Measurements from ENCODE around the gene CDCA7L.
A peak's percentile ranks its signal among the peaks of the same experiment; 100 is the strongest.

Gene CDCA7L

DNA sequence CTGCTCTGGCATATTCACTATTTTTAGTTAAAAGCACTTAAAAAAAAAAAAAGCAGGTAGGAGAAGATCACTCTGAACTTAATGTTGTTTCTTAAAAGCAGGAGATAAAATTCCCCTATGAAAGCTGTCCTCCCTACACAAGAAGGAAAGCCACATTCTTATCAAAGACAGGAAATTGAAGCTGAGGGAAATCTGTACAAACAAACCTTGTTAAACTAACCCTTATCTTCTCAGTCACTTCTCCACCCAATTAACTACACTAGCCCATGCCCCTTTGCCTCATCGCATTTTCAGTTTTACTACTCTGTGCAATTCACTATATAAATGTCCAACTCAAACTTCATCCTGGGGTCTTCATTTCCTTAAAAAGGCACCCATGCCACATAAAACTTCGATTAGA, 2.7 kb upstream of the CDCA7L start:
- Histone ChIP-seq H2BK120ac (ENCODE audit: low read depth, low read length) (no peak overlapping the region), H3K36me3 (ENCODE audit: control insufficient read depth, insufficient read depth, low read length) (no peaks in the 10 kb centered on the region), H3K4me1 (ENCODE audit: control insufficient read depth, low read depth, low read length) (peaks cover 6% of the 10 kb centered on the region), H2BK5ac (ENCODE audit: low read length) (no peak overlapping the region), H3K79me1 (ENCODE audit: low read length) (no peaks in the 10 kb centered on the region), H3K23ac (ENCODE audit: low read length) (no peak overlapping the region), H3K4ac (ENCODE audit: low read depth, low read length) (no peak overlapping the region), H3K4me2 (ENCODE audit: low read length) (no peak overlapping the region), H3K56ac (ENCODE audit: low read length) (no peak overlapping the region), H3K9ac (ENCODE audit: low read length) (no peak overlapping the region), H2BK15ac (replicated peaks; ENCODE audit: low read depth) (no peak overlapping the region), H3K27me3 (ENCODE audit: insufficient read depth, low read length, poor library complexity) (no peaks in the 10 kb centered on the region), H3K79me2 (ENCODE audit: control insufficient read depth, insufficient read depth, low read length) (no peaks in the 10 kb centered on the region), H2AK5ac (ENCODE audit: low read length) (no peak overlapping the region), H3K27ac (ENCODE audit: low read depth, low read length) (no peak overlapping the region), H3K4me3 (ENCODE audit: low read length) (no peak overlapping the region), H3K18ac (ENCODE audit: low read length) (no peak overlapping the region), H4K5ac (ENCODE audit: low read length) (no peak overlapping the region), H4K8ac (ENCODE audit: low read depth, low read length) (no peak overlapping the region)
- peak; percentile 55 for DNase-seq
- WGBS (ENCODE audit: extremely low coverage, insufficient coverage, low lambda C conversion rate): no CpG with 5 or more reads among the region's 2 CpGs

DNA sequence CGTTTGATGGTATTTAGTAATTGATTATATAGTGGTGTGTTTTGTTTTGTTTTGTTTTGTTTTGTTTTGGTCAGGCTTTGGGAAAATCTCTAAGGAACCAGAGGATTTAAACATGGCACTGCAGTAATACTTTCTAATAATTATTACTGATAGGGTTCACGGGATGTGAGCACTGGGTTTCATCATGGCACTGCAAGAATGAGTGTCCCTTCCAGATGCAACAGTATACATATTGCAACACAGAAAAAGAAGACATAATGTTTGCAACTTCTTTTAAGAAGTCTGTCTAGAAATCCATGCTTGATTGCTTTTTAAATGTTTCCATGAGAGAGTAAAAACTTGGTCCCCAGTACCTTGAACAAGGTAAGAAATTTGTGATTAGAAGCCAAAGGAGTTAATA, 2.2 kb upstream of the CDCA7L start:
- no peak overlapping the region for H3K23ac ChIP-seq (ENCODE audit: low read length)
- H2BK15ac ChIP-seq (replicated peaks; ENCODE audit: low read depth): no peak overlapping the region
- no peak for DNase-seq
- H3K18ac ChIP-seq (ENCODE audit: low read length): no peak overlapping the region
- H3K4me1 ChIP-seq (ENCODE audit: control insufficient read depth, low read depth, low read length): peaks cover 8% of the 10 kb centered on the region
- no peak overlapping the region for H3K27ac ChIP-seq (ENCODE audit: low read depth, low read length)
- no CpG with 5 or more reads among the region's 2 CpGs for WGBS (ENCODE audit: extremely low coverage, insufficient coverage, low lambda C conversion rate)
- H3K4me2 ChIP-seq (ENCODE audit: low read length): no peak overlapping the region
- H2AK5ac ChIP-seq (ENCODE audit: low read length): no peak overlapping the region
- no peaks in the 10 kb centered on the region for H3K79me1 ChIP-seq (ENCODE audit: low read length)
- H3K36me3 ChIP-seq (ENCODE audit: control insufficient read depth, insufficient read depth, low read length): no peaks in the 10 kb centered on the region
- no peak overlapping the region for H3K4me3 ChIP-seq (ENCODE audit: low read length)
- no peaks in the 10 kb centered on the region for H3K27me3 ChIP-seq (ENCODE audit: insufficient read depth, low read length, poor library complexity)
- H3K9ac ChIP-seq (ENCODE audit: low read length): no peak overlapping the region
- H3K56ac ChIP-seq (ENCODE audit: low read length): no peak overlapping the region
- no peak overlapping the region for H3K4ac ChIP-seq (ENCODE audit: low read depth, low read length)
- no peak overlapping the region for H4K8ac ChIP-seq (ENCODE audit: low read depth, low read length)
- H4K5ac ChIP-seq (ENCODE audit: low read length): no peak overlapping the region
- no peak overlapping the region for H2BK120ac ChIP-seq (ENCODE audit: low read depth, low read length)
- H3K79me2 ChIP-seq (ENCODE audit: control insufficient read depth, insufficient read depth, low read length): no peaks in the 10 kb centered on the region
- no peak overlapping the region for H2BK5ac ChIP-seq (ENCODE audit: low read length)

DNA sequence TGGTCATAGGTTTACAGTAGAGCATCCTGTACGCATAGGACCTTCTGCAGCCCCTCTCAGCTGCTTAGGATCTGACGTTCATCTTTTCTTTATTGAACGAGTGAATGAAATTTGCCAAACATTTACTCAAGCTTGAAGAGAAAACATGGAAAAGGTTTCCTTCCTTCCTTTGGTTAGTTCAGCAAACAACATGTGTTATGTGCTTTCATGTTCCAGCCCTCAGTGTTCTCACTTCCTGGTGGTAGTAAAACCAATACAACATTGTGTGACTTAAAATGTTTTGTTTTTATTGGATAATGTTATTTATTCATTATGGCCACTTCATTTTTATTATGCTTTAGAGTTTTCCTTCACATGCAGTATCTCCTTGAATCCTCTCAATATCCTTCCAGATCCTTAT, 1.4 kb upstream of the CDCA7L start:
- Histone ChIP-seq H2BK5ac (ENCODE audit: low read length) (no peak overlapping the region), H3K4me1 (ENCODE audit: control insufficient read depth, low read depth, low read length) (peaks cover 12% of the 10 kb centered on the region), H3K9ac (ENCODE audit: low read length) (no peak overlapping the region), H3K4me2 (ENCODE audit: low read length) (no peak overlapping the region), H3K27ac (ENCODE audit: low read depth, low read length) (no peak overlapping the region), H3K4ac (ENCODE audit: low read depth, low read length) (no peak overlapping the region), H4K8ac (ENCODE audit: low read depth, low read length) (no peak overlapping the region), H2BK15ac (replicated peaks; ENCODE audit: low read depth) (peak overlapping the region; percentile 12), H2AK5ac (ENCODE audit: low read length) (no peak overlapping the region), H3K36me3 (ENCODE audit: control insufficient read depth, insufficient read depth, low read length) (no peaks in the 10 kb centered on the region), H3K79me2 (ENCODE audit: control insufficient read depth, insufficient read depth, low read length) (no peaks in the 10 kb centered on the region), H3K79me1 (ENCODE audit: low read length) (no peaks in the 10 kb centered on the region), H2BK120ac (ENCODE audit: low read depth, low read length) (no peak overlapping the region), H3K4me3 (ENCODE audit: low read length) (no peak overlapping the region), H3K23ac (ENCODE audit: low read length) (no peak overlapping the region), H3K27me3 (ENCODE audit: insufficient read depth, low read length, poor library complexity) (no peaks in the 10 kb centered on the region), H3K56ac (ENCODE audit: low read length) (no peak overlapping the region), H4K5ac (ENCODE audit: low read length) (no peak overlapping the region), H3K18ac (ENCODE audit: low read length) (no peak overlapping the region)
- no CpG with 5 or more reads among the region's 3 CpGs for WGBS (ENCODE audit: extremely low coverage, insufficient coverage, low lambda C conversion rate)
- DNase-seq: no peak

DNA sequence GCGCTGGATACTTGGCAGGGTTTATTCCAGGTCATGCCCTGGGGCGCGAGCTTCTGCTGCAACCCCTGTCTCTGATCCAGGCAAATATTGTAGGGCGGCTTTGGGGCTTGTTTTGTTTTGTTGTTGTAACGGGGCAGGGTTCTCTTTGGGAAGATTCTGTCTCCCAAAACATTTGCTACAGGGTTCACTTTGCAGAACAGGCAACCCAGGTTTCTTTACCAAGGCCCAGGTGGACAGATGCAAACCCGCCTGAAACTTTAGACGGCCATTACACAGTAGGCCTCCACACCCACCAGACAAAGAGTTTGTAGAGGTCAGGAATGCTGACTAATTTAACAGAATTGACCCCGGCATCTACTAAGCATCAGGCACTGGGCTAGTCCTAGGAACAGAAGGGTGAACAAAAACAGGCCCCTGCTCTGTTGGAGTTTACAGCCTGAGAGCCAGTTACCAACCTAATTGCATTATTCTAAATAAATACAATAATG, 567 bp upstream of the CDCA7L start:
- no peak overlapping the region for H3K4ac ChIP-seq (ENCODE audit: low read depth, low read length)
- no peak overlapping the region for H4K5ac ChIP-seq (ENCODE audit: low read length)
- no peaks in the 10 kb centered on the region for H3K36me3 ChIP-seq (ENCODE audit: control insufficient read depth, insufficient read depth, low read length)
- H3K79me2 ChIP-seq (ENCODE audit: control insufficient read depth, insufficient read depth, low read length): no peaks in the 10 kb centered on the region
- no peak overlapping the region for H4K8ac ChIP-seq (ENCODE audit: low read depth, low read length)
- no peak overlapping the region for H3K4me3 ChIP-seq (ENCODE audit: low read length)
- peak overlapping the region; percentile 79 for H3K9ac ChIP-seq (ENCODE audit: low read length)
- no peak overlapping the region for H3K4me2 ChIP-seq (ENCODE audit: low read length)
- H3K27me3 ChIP-seq (ENCODE audit: insufficient read depth, low read length, poor library complexity): no peaks in the 10 kb centered on the region
- H2BK15ac ChIP-seq (replicated peaks; ENCODE audit: low read depth): no peak overlapping the region
- no peak overlapping the region for H3K56ac ChIP-seq (ENCODE audit: low read length)
- no CpG with 5 or more reads among the region's 8 CpGs for WGBS (ENCODE audit: extremely low coverage, insufficient coverage, low lambda C conversion rate)
- peak overlapping the region; percentile 44 for H3K18ac ChIP-seq (ENCODE audit: low read length)
- H3K27ac ChIP-seq (ENCODE audit: low read depth, low read length): no peak overlapping the region
- H3K4me1 ChIP-seq (ENCODE audit: control insufficient read depth, low read depth, low read length): peaks cover 16% of the 10 kb centered on the region
- no peak overlapping the region for H2AK5ac ChIP-seq (ENCODE audit: low read length)
- no peak overlapping the region for H3K23ac ChIP-seq (ENCODE audit: low read length)
- no peak overlapping the region for H2BK120ac ChIP-seq (ENCODE audit: low read depth, low read length)
- H2BK5ac ChIP-seq (ENCODE audit: low read length): no peak overlapping the region
- no peak for DNase-seq
- no peaks in the 10 kb centered on the region for H3K79me1 ChIP-seq (ENCODE audit: low read length)

DNA sequence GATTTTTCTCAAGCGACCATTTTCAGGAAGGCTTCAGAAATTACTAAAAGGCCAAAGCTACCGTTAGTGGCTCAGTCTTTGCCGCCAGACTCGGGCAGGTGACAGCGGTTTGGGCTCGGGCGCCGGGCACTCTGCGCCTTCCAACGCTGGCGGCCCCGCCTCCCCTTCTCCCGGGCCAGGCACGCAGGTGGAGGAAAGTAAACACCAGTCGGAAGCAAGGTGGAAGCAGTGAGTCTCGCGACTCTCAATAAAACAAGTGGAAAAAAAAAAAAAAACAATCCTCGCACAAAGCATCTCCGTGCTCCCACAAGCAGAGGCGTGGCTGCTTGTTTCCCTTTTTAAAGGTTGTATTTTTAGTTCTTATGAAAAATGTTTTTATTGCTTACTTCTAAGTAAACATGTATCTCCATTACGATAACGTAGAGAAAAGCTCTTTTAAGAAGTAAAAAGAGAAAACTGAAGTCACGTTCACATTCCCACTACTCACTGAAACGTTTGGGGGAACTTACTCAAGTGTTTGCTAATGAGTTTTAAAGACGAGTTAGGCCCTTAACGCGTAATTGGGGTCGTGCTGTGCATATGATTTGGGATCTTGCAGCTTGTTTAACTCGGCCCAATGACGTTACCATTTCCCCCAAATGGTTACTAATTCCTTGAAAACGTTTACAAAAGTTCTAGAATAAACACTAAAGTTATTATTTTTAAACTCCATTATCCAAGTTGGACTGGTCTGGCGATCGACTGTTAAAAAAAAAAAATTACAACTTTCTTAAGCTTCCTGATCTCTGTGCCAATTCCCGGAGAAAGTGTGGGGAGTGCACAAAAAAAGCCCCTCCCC, 864 bp downstream of the CDCA7L start:
- Histone ChIP-seq H4K8ac (ENCODE audit: low read depth, low read length) (no peak overlapping the region), H3K27ac (ENCODE audit: low read depth, low read length) (no peak overlapping the region)

More for the DNA sequence above, 864 bp downstream of the CDCA7L start:
- H3K56ac ChIP-seq (ENCODE audit: low read length): peak overlapping the region; percentile 92
- H3K36me3 ChIP-seq (ENCODE audit: control insufficient read depth, insufficient read depth, low read length): no peaks in the 10 kb centered on the region
- H3K4me3 ChIP-seq (ENCODE audit: low read length): peak overlapping the region; percentile 57
- peak overlapping the region; percentile 79 for H3K9ac ChIP-seq (ENCODE audit: low read length)
- H3K4me1 ChIP-seq (ENCODE audit: control insufficient read depth, low read depth, low read length): peaks cover 18% of the 10 kb centered on the region
- peaks cover 2% of the 10 kb centered on the region for H3K79me1 ChIP-seq (ENCODE audit: low read length)
- H2BK5ac ChIP-seq (ENCODE audit: low read length): no peak overlapping the region
- peaks cover 5% of the 10 kb centered on the region for H3K79me2 ChIP-seq (ENCODE audit: control insufficient read depth, insufficient read depth, low read length)
- H3K27me3 ChIP-seq (ENCODE audit: insufficient read depth, low read length, poor library complexity): no peaks in the 10 kb centered on the region
- H3K4me2 ChIP-seq (ENCODE audit: low read length): peak overlapping the region; percentile 90
- no peak overlapping the region for H3K23ac ChIP-seq (ENCODE audit: low read length)
- no peak overlapping the region for H3K18ac ChIP-seq (ENCODE audit: low read length)
- H2BK120ac ChIP-seq (ENCODE audit: low read depth, low read length): no peak overlapping the region
- H2BK15ac ChIP-seq (replicated peaks; ENCODE audit: low read depth): no peak overlapping the region
- no peak overlapping the region for H4K5ac ChIP-seq (ENCODE audit: low read length)
- no CpG with 5 or more reads among the region's 34 CpGs for WGBS (ENCODE audit: extremely low coverage, insufficient coverage, low lambda C conversion rate)
- DNase-seq: peak; percentile 74
- H2AK5ac ChIP-seq (ENCODE audit: low read length): no peak overlapping the region
- peak overlapping the region; percentile 42 for H3K4ac ChIP-seq (ENCODE audit: low read depth, low read length)

All from mesendoderm (in vitro differentiated cells).